Smooth muscle cell (in vitro differentiated cells): ENCODE data around the gene SLCO4C1. TPM values are rescaled to one million over a fixed set of nuclear protein-coding genes. Genes with fewer than 3 reads are reported as not detected.
A peak's percentile ranks its signal among the peaks of the same experiment; 100 is the strongest.

ENCODE experiments used
- DNase-seq: peaks from one replicate; lab custom pipeline; 2025; ENCODE audit not compliant: unreplicated experiment; lab: John Stamatoyannopoulos, UW
- H2AFZ ChIP-seq: fragments of 200-600 bp; sonication (generic); 2 replicates; pipeline ENCODE4 v1.6.0; 2016; ENCODE audit warnings: antibody characterized with exemption, low read depth, mild to moderate bottlenecking
- H3F3A ChIP-seq: fragments of 200-600 bp; sonication (generic); 2 replicates; pipeline ENCODE4 v1.6.0; 2017; ENCODE audit warnings: antibody characterized with exemption, low read depth
- H3K27ac ChIP-seq: fragments of 200-600 bp; sonication (generic); 2 replicates; pipeline ENCODE4 v1.5.1; 2016; ENCODE audit warnings: low read depth, mild to moderate bottlenecking
- H3K27me3 ChIP-seq: fragments of 200-600 bp; sonication (generic); 2 replicates; pipeline ENCODE4 v1.6.1; 2016; ENCODE audit warnings: low read depth, mild to moderate bottlenecking
- H3K36me3 ChIP-seq: fragments of 200-600 bp; sonication (generic); 2 replicates; pipeline ENCODE4 v1.5.1; 2016; ENCODE audit warnings: low read depth
- H3K4me1 ChIP-seq: fragments of 200-600 bp; sonication (generic); 2 replicates; pipeline ENCODE4 v1.5.1; 2016; ENCODE audit warnings: low read depth
- H3K4me2 ChIP-seq: fragments of 200-600 bp; sonication (generic); 2 replicates; pipeline ENCODE4 v1.6.0; 2016; ENCODE audit warnings: mild to moderate bottlenecking
- H3K4me3 ChIP-seq: fragments of 200-600 bp; sonication (generic); 2 replicates; pipeline ENCODE4 v1.5.1; 2016; ENCODE audit warnings: mild to moderate bottlenecking
- H3K79me2 ChIP-seq: fragments of 200-600 bp; sonication (generic); 2 replicates; pipeline ENCODE4 v1.6.0; 2016; ENCODE audit warnings: low read depth, mild to moderate bottlenecking
- H3K9ac ChIP-seq: fragments of 200-600 bp; sonication (generic); 2 replicates; pipeline ENCODE4 v1.6.0; 2016; ENCODE audit warnings: low read depth
- H3K9me3 ChIP-seq: fragments of 200-600 bp; sonication (generic); replicated peaks from 2 replicates; pipeline ENCODE4 v1.5.1; 2016; ENCODE audit warnings: low read depth
- H4K20me1 ChIP-seq: fragments of 200-600 bp; sonication (generic); 2 replicates; pipeline ENCODE4 v1.6.0; 2016; ENCODE audit warnings: low read depth
- CTCF ChIP-seq: fragments of 200-600 bp; sonication (generic); IDR thresholded peaks from 2 replicates; pipeline ENCODE4 v1.5.1; 2017; ENCODE audit warnings: borderline replicate concordance, mild to moderate bottlenecking, antibody characterized with exemption; ENCODE audit not compliant: insufficient read depth, poor library complexity, severe bottlenecking
- WGBS: methylation state at CpG from one replicate; pipeline ENCODE4 v1.1.7; 2016; ENCODE audit warnings: low lambda C conversion rate; 5-methylcytosine and 5-hydroxymethylcytosine counted together
- polyA plus RNA-seq: library from polyadenylated mRNA; unstranded; fragments of >200 nt; fragmentation: Nextera tagmentation; extraction: Ambion mirVana; gene quantifications from 2 replicates; pipeline ENCODE4 v1.2.1, GENCODE V29; 2016
- total RNA-seq: library from RNA; depleted of rRNA; stranded (reverse); fragments of >200 nt; gene quantifications from 2 replicates; pipeline ENCODE4 v1.2.3, GENCODE V29; 2014

SLCO4C1 gene
- total and polyA plus RNA-seq, 2 experiments from 2014 or later, result 0.36 TPM; not detected in 1

GRCh38 chr5:102290004-102290403, 6.1 kb downstream of the SLCO4C1 start:
- H2AFZ ChIP-seq, result peak overlapping the region; percentile 62
- no peak for TF ChIP-seq CTCF
- no peak overlapping the region for H3K4me2 ChIP-seq
- H3K4me3 ChIP-seq, result no peak overlapping the region
- no peaks in the 10 kb centered on the region for H3K9me3 ChIP-seq
- H3K27ac ChIP-seq, result no peak overlapping the region
- H3K27me3 ChIP-seq, result peaks cover 1% of the 10 kb centered on the region
- no peak overlapping the region for H3K9ac ChIP-seq
- H4K20me1 ChIP-seq, result no peaks in the 10 kb centered on the region
- no peaks in the 10 kb centered on the region for H3K4me1 ChIP-seq
- no peaks in the 10 kb centered on the region for H3F3A ChIP-seq
- WGBS, result 100% methylated on average over 3 of the region's 3 CpGs
- no peaks in the 10 kb centered on the region for H3K36me3 ChIP-seq
- no peaks in the 10 kb centered on the region for H3K79me2 ChIP-seq
- no peak for DNase-seq

- 77% methylated on average over 6 of the region's 6 CpGs for WGBS
- no peak for DNase-seq
- H3K27ac ChIP-seq, result no peak overlapping the region
- peak overlapping the region; percentile 62 for H2AFZ ChIP-seq
- H3K4me1 ChIP-seq, result no peaks in the 10 kb centered on the region
- H3K9ac ChIP-seq, result no peak overlapping the region
- H3K27me3 ChIP-seq, result no peaks in the 10 kb centered on the region
- no peaks in the 10 kb centered on the region for H3K9me3 ChIP-seq
- no peaks in the 10 kb centered on the region for H3K36me3 ChIP-seq
- no peak overlapping the region for H3K4me3 ChIP-seq
- TF ChIP-seq CTCF, result no peak
- H4K20me1 ChIP-seq, result no peaks in the 10 kb centered on the region
- H3K79me2 ChIP-seq, result no peaks in the 10 kb centered on the region
- H3K4me2 ChIP-seq, result no peak overlapping the region
- no peaks in the 10 kb centered on the region for H3F3A ChIP-seq
These were observed 6.7 kb downstream of the SLCO4C1 start for GRCh38 chr5:102289251-102289899.

- no peak overlapping the region for H3K9ac ChIP-seq
- no peaks in the 10 kb centered on the region for H3K79me2 ChIP-seq
- H3K9me3 ChIP-seq, result no peaks in the 10 kb centered on the region
- no peak for DNase-seq
- no peak overlapping the region for H3K4me2 ChIP-seq
- no peak for TF ChIP-seq CTCF
- H4K20me1 ChIP-seq, result no peaks in the 10 kb centered on the region
- no peaks in the 10 kb centered on the region for H3F3A ChIP-seq
- no peaks in the 10 kb centered on the region for H3K27me3 ChIP-seq
- WGBS, result 77% methylated on average over 1 of the region's 1 CpG
- no peaks in the 10 kb centered on the region for H3K4me1 ChIP-seq
- no peak overlapping the region for H3K4me3 ChIP-seq
- H2AFZ ChIP-seq, result no peak overlapping the region
- H3K36me3 ChIP-seq, result no peaks in the 10 kb centered on the region
- H3K27ac ChIP-seq, result no peak overlapping the region
These were observed 7.5 kb downstream of the SLCO4C1 start for GRCh38 chr5:102288630-102289029.

GRCh38 chr5:102286476-102286875, 9.6 kb downstream of the SLCO4C1 start:
- Histone ChIP-seq H4K20me1 (no peaks in the 10 kb centered on the region), H3K79me2 (no peaks in the 10 kb centered on the region), H3K4me3 (no peak overlapping the region), H2AFZ (no peak overlapping the region), H3K4me2 (no peak overlapping the region), H3K9me3 (no peaks in the 10 kb centered on the region), H3K9ac (no peak overlapping the region), H3K4me1 (no peaks in the 10 kb centered on the region), H3F3A (no peaks in the 10 kb centered on the region), H3K27me3 (no peaks in the 10 kb centered on the region), H3K36me3 (no peaks in the 10 kb centered on the region), H3K27ac (no peak overlapping the region)
- no peak for DNase-seq
- no peak for TF ChIP-seq CTCF
- 94% methylated on average over 2 of the region's 2 CpGs for WGBS
